Gastrocnemius medialis (tissue), 4 donors: ENCODE results near the gene FAM124A. TPM values are rescaled to one million over a fixed set of nuclear protein-coding genes. Genes with fewer than 3 reads are reported as not detected.
"Not testable (repeated sequence)": the region's sequence is repeated elsewhere in the genome, so short reads cannot be mapped to it uniquely, and the experiment has no call there.

Experiments
- ATAC-seq, 2 donors: fragments of 150-250 bp; one replicate each; pipeline ENCODE4 v1.9.1; 2016
- DNase-seq, 2 donors: peaks; one replicate each; pipeline ENCODE4 v3.0.0-alpha.2; 2019
- H3K27ac ChIP-seq, 4 donors: fragments of 200-600 bp; sonication (generic); 1 replicate in 1 of 4; 2 replicates in 3 of 4; pipeline ENCODE4 v1.5.1; 2016 to 2018; ENCODE audit warnings: mild to moderate bottlenecking in 2 of 4, moderate library complexity in 1 of 4
- H3K27me3 ChIP-seq, 3 donors: fragments of 200-600 bp; sonication (generic) in 2 of 3; 1 replicate in 1 of 3; 2 replicates in 2 of 3; pipeline versions ENCODE4 v1.5.1 to v1.6.0; 2016 to 2019; ENCODE audit warnings: mild to moderate bottlenecking in 1 of 3, moderate library complexity in 1 of 3
- H3K36me3 ChIP-seq, 2 donors: fragments of 200-600 bp; sonication (generic) in 1 of 2; one replicate each; pipeline ENCODE4 v1.5.1; 2017 to 2018
- H3K4me1 ChIP-seq, 2 donors: fragments of 200-600 bp; sonication (generic) in 1 of 2; one replicate each; pipeline ENCODE4 v1.5.1; 2016 to 2017; ENCODE audit warnings: mild to moderate bottlenecking in 2 of 2
- H3K4me3 ChIP-seq, 4 donors: fragments of 200-600 bp; sonication (generic) in 3 of 4; 1 replicate in 1 of 4; 2 replicates in 3 of 4; pipeline ENCODE4 v1.5.1; 2016 to 2019; ENCODE audit warnings: mild to moderate bottlenecking in 2 of 4
- H3K9me3 ChIP-seq, 3 donors: fragments of 200-600 bp; sonication (generic) in 2 of 3; 1 replicate in 1 of 3; 2 replicates in 2 of 3; pipeline ENCODE4 v1.5.1; 2016 to 2019
- CTCF ChIP-seq, 5 experiments: fragments of 450-650 bp in 3 of 5; fragments of 200-600 bp in 2 of 5; sonication (generic) in 2 of 5; IDR thresholded peaks in 4 of 5; conservative IDR thresholded peaks in 1 of 5; 1 replicate in 4 of 5; 2 replicates in 1 of 5; pipeline ENCODE4 v1.5.1; 2016 to 2019; ENCODE audit warnings: antibody characterized with exemption in 5 of 5, mild to moderate bottlenecking in 3 of 5, moderate library complexity in 3 of 5
- POLR2A ChIP-seq, 2 donors: fragments of 450-650 bp; IDR thresholded peaks; one replicate each; pipeline ENCODE4 v1.6.1; 2017; ENCODE audit warnings: antibody characterized with exemption in 2 of 2, mild to moderate bottlenecking in 2 of 2, moderate library complexity in 2 of 2
- in situ Hi-C, 4 donors: fragments of 200-750 bp; cut with MboI; loops; one replicate each; pipeline versions ENCODE4 v1.15.0 to v1.8.0; 2017; ENCODE audit warnings: low sequenced_read_pairs in 4 of 4
- intact Hi-C: fragments of 100-400 bp; cut with DNase I; formaldehyde crosslinking; loops from one replicate; pipeline ENCODE4 v1.15.1; 2023; ENCODE audit warnings: low total_unique reads
- total RNA-seq, 4 donors: library from RNA; depleted of rRNA; stranded (reverse); fragments of >200 nt; gene quantifications; one replicate each; pipeline versions ENCODE4 v1.1.0 to v1.2.3, GENCODE V29; 2016

The FAM124A gene
- total RNA-seq, 4 donors from 2014 or later: 0.66 to 2.0 (median 0.81) TPM

DNA sequence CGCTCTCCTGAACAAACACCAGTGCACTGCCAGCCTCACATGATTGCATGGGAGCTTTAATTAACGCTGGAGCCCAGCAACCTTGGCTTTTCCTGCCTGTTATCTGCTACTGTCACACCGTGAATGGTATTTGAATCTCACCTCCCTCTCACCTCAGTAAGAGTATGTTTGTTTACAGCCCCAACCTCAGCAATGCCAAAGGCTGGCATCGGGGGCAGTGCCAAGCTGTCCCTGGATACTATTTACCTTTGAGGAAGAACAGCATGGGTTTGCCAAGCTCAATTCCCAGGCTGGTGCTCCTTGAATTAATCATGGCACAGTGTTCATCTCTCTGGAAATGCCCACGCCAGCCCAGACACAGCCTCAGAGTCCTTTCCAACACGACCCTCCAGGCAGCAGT is 60.1 kb downstream of the FAM124A start:
- ATAC-seq (no peak), DNase-seq (no peak)
- TF ChIP-seq POLR2A (IDR thresholded peaks at IDR 0.05) (no peak), CTCF (IDR thresholded peaks at IDR 0.05 in 4 of 5, conservative IDR thresholded peaks at IDR 0.05 in 1 of 5) (no peak)
- Histone ChIP-seq H3K27me3 (no peaks in the 10 kb centered on the region), H3K4me1 (no peaks in the 10 kb centered on the region), H3K36me3 (no peaks in the 10 kb centered on the region), H3K4me3 (no peak overlapping the region), H3K9me3 (no peaks in the 10 kb centered on the region), H3K27ac (no peak overlapping the region)
- intact Hi-C loops (no loop called here), in situ Hi-C loops (loop anchor here (10.0 to 25.0 kb wide), 3 partner anchors 138 to 170 kb away; partner anchors contain the start of gene C13orf42 (in 1 of the 4))

GRCh38 chr13:51282923-51283322 is 60.7 kb downstream of the FAM124A start:
- H3K27me3 ChIP-seq, DNase-seq, intact Hi-C loops, H3K36me3 ChIP-seq, H3K4me3 ChIP-seq, ATAC-seq, H3K4me1 ChIP-seq, H3K9me3 ChIP-seq, H3K27ac ChIP-seq: not testable (repeated sequence)
- in situ Hi-C loops: loop anchor here (10.0 to 25.0 kb wide), 3 partner anchors 138 to 171 kb away; partner anchors contain the start of gene C13orf42 (in 1 of the 4)

DNA sequence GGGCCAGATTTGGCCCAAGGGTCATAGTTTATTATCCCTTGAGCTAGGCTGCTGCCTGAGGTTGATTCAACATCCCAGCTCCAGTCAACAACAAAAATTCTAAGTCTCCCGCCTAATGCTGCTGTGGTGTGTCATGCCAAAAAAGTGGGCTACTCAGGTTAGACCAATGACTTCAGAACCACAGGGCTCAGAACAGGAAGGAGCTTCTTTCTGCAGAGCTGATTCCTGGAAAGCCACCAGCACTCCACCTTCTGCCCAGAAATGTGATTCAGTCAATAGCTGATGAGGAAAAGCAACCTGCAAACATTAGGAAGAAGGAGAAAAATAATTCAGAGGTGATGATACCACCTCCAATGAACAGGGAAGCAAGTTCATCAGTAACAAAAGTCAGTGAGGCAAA is 61.2 kb downstream of the FAM124A start:
- intact Hi-C loops: no loop called here
- no peak for ATAC-seq
- Histone ChIP-seq H3K4me1 (no peaks in the 10 kb centered on the region), H3K4me3 (no peak overlapping the region), H3K9me3 (no peaks in the 10 kb centered on the region), H3K27ac (no peak overlapping the region), H3K36me3 (no peaks in the 10 kb centered on the region), H3K27me3 (no peaks in the 10 kb centered on the region)
- in situ Hi-C loops: loop anchor here (10.0 to 25.0 kb wide), 3 partner anchors 139 to 171 kb away; partner anchors contain the start of gene C13orf42 (in 1 of the 4)
- TF ChIP-seq CTCF (IDR thresholded peaks at IDR 0.05 in 4 of 5, conservative IDR thresholded peaks at IDR 0.05 in 1 of 5): no peak
- no peak for TF ChIP-seq POLR2A (IDR thresholded peaks at IDR 0.05)
- no peak for DNase-seq

- no peaks in the 10 kb centered on the region for H3K36me3 ChIP-seq
- H3K27me3 ChIP-seq: no peaks in the 10 kb centered on the region
- H3K4me1 ChIP-seq: no peaks in the 10 kb centered on the region
- H3K9me3 ChIP-seq: no peaks in the 10 kb centered on the region
- in situ Hi-C loops (loop anchor here (10.0 to 25.0 kb wide), 3 partner anchors 140 to 172 kb away; partner anchors contain the start of gene C13orf42 (in 1 of the 4)), intact Hi-C loops (no loop called here)
- ATAC-seq (no peak), DNase-seq (no peak)
- H3K4me3 ChIP-seq: no peak overlapping the region
- H3K27ac ChIP-seq: no peak overlapping the region
- no peak for TF ChIP-seq POLR2A (IDR thresholded peaks at IDR 0.05)
- no peak for TF ChIP-seq CTCF (IDR thresholded peaks at IDR 0.05 in 4 of 5, conservative IDR thresholded peaks at IDR 0.05 in 1 of 5)
Observed at GRCh38 chr13:51284339-51284738, 62.1 kb downstream of the FAM124A start.

DNA sequence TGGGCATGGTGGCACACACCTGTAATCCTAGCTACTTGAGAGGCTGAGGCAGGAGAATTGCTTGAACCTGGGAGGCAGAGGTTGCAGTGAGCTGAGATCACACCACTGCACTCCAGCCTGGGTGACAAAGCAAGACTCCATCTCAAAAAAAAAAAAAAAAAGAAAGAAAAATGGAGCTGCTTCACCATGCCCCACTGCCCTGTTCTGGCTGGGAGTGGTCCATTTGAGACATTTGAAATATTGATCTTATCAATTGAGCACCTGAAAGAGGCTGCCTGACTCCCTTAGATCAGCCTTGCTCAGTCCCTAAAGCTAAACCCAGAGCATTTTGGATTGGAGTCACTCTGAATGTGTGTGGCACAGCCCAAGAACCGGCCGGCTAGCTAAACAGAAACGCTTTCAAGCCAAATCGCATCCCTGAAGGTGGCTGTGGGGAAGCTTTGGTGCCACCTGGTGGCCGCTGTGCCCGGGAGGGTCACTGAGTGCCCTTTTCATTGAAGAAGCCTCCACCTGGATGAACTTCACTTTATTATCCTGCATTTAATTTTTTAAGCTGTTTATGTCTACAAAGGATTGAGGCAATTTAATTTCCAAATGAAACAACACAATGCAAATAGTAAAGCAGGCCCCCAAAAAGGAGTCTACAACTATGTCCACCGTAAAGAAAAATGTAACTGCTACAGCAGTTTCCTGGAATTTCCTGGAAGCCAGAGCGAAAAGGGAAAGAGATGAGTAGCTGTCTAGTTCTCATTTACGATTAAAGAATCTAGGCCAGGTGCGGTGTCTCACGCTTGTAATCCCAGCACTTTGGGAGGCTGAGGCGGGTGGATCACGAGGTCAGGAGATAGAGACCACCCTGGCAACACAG is 64.2 kb downstream of the FAM124A start:
- Histone ChIP-seq H3K27me3 (no peaks in the 10 kb centered on the region), H3K36me3 (no peaks in the 10 kb centered on the region), H3K27ac (no peak overlapping the region), H3K4me3 (no peak overlapping the region), H3K4me1 (no peaks in the 10 kb centered on the region), H3K9me3 (no peaks in the 10 kb centered on the region)
- intact Hi-C loops: loop anchor here (1.0 kb wide), 2 partner anchors 64 to 161 kb away; partner anchors contain the start of gene FAM124A
- in situ Hi-C loops: loop anchor here (10.0 to 25.0 kb wide), 3 partner anchors 142 to 174 kb away; partner anchors contain the start of gene C13orf42 (in 1 of the 4)
- DNase-seq (peak; percentile 25 to 47), ATAC-seq (peak; percentile 54 to 68)
- TF ChIP-seq POLR2A (IDR thresholded peaks at IDR 0.05) (no peak), CTCF (IDR thresholded peaks at IDR 0.05 in 4 of 5, conservative IDR thresholded peaks at IDR 0.05 in 1 of 5) (peak; percentile 57 to 92 (median 77))
